PFSK-1 (cell line): ENCODE data around the gene PTGES2.

Experiments
- FOXP2 ChIP-seq: optimal IDR thresholded peaks from 2 replicates; pipeline ENCODE3; 2011; ENCODE audit warnings: borderline replicate concordance, control low read depth, inconsistent platforms; ENCODE audit not compliant: insufficient read depth; ENCODE audit errors: extremely low read length, extremely low read depth
- POLR2AphosphoS5 ChIP-seq: IDR thresholded peaks from 2 replicates; pipeline ENCODE4 v1.6.1; 2012; ENCODE audit warnings: low read depth, mild to moderate bottlenecking, control low read depth, low read length, moderate library complexity
- REST ChIP-seq, 2 experiments: IDR thresholded peaks; 2 replicates each; pipeline versions ENCODE4 v1.6.1 to v1.8.0; 2011 to 2012; ENCODE audit warnings: low read depth in 2 of 2, low read length in 2 of 2, control low read depth in 1 of 2, inconsistent platforms in 1 of 2, mild to moderate bottlenecking in 1 of 2, moderate library complexity in 1 of 2; ENCODE audit not compliant: insufficient read depth in 1 of 2
- SIN3A ChIP-seq: IDR thresholded peaks from 2 replicates; pipeline ENCODE4 v1.6.1; 2012; ENCODE audit warnings: mild to moderate bottlenecking, low read length, moderate library complexity, borderline replicate concordance; ENCODE audit not compliant: insufficient read depth
- TAF1 ChIP-seq: IDR thresholded peaks from 2 replicates; pipeline ENCODE4 v1.6.1; 2012; ENCODE audit warnings: low read length, control low read depth, borderline replicate concordance; ENCODE audit not compliant: insufficient read depth

PTGES2 gene

GRCh38 chr9:128109050-128109709, 18.3 kb downstream of the PTGES2 start:
- TF ChIP-seq SIN3A (no peak), TAF1 (no peak)

- no peak for TF ChIP-seq REST (IDR thresholded peaks at IDR 0.05; ENCODE audit: insufficient read depth in 1 of 2, low read depth in 2 of 2, low read length in 2 of 2)
Observed at GRCh38 chr9:128108269-128109049, 19.1 kb downstream of the PTGES2 start.

- TF ChIP-seq TAF1, result no peak
- TF ChIP-seq REST (IDR thresholded peaks at IDR 0.05; ENCODE audit: insufficient read depth in 1 of 2, low read depth in 2 of 2, low read length in 2 of 2), result no peak
- no peak for TF ChIP-seq FOXP2
- no peak for TF ChIP-seq POLR2AphosphoS5
- no peak for TF ChIP-seq SIN3A
Observed at GRCh38 chr9:128107468-128108268, 19.9 kb downstream of the PTGES2 start.

- TF ChIP-seq FOXP2 (no peak), POLR2AphosphoS5 (no peak), TAF1 (no peak), SIN3A (no peak), REST (IDR thresholded peaks at IDR 0.05; ENCODE audit: insufficient read depth in 1 of 2, low read depth in 2 of 2, low read length in 2 of 2) (no peak)
Observed at GRCh38 chr9:128106940-128107467, 20.5 kb downstream of the PTGES2 start.

- TF ChIP-seq REST (IDR thresholded peaks at IDR 0.05; ENCODE audit: insufficient read depth in 1 of 2, low read depth in 2 of 2, low read length in 2 of 2) (no peak), SIN3A (no peak), POLR2AphosphoS5 (no peak), TAF1 (no peak), FOXP2 (no peak)
Observed at GRCh38 chr9:128106181-128106939, 21.2 kb downstream of the PTGES2 start.
